ENCODE measurements around the gene ARL13B. TPM values are rescaled to one million over a fixed set of nuclear protein-coding genes. Genes with fewer than 3 reads are reported as not detected.
"Not testable (repeated sequence)": the region's sequence is repeated elsewhere in the genome, so short reads cannot be mapped to it uniquely, and the experiment has no call there.

ARL13B gene
- total RNA-seq, 2 donors from 2014 or later, result 4.4 to 4.7 TPM

GRCh38 chr3:93961026-93961425, 18.9 kb upstream of the ARL13B start:
- no peak for DNase-seq
- no peaks in the 10 kb centered on the region for H3K9me3 ChIP-seq
- no peaks in the 10 kb centered on the region for H3K36me3 ChIP-seq
- intact Hi-C loops (cut with DNase I), result no loop called here
- H3K4me1 ChIP-seq, result no peaks in the 10 kb centered on the region
- no peaks in the 10 kb centered on the region for H3K27me3 ChIP-seq
- no peak overlapping the region for H3K9ac ChIP-seq (ENCODE audit: low read depth in 2 of 2, low read length in 2 of 2)
- no peak for TF ChIP-seq CTCF (IDR thresholded peaks at IDR 0.05)
- H3K4me3 ChIP-seq, result no peak overlapping the region
- H3K27ac ChIP-seq, result no peak overlapping the region

GRCh38 chr3:93961489-93961888, 18.5 kb upstream of the ARL13B start:
- H3K27ac ChIP-seq, result no peak overlapping the region
- intact Hi-C loops (cut with DNase I), result no loop called here
- H3K4me1 ChIP-seq, result no peaks in the 10 kb centered on the region
- TF ChIP-seq CTCF (IDR thresholded peaks at IDR 0.05), result no peak
- H3K4me3 ChIP-seq, result no peak overlapping the region
- H3K36me3 ChIP-seq, result no peaks in the 10 kb centered on the region
- no peaks in the 10 kb centered on the region for H3K27me3 ChIP-seq
- DNase-seq, result no peak
- no peak overlapping the region for H3K9ac ChIP-seq (ENCODE audit: low read depth in 2 of 2, low read length in 2 of 2)
- no peaks in the 10 kb centered on the region for H3K9me3 ChIP-seq

GRCh38 chr3:93962798-93963197, 17.2 kb upstream of the ARL13B start:
- no peak for TF ChIP-seq CTCF (IDR thresholded peaks at IDR 0.05)
- no peak for DNase-seq

GRCh38 chr3:93965106-93965505, 14.8 kb upstream of the ARL13B start:
- H3K9ac ChIP-seq (ENCODE audit: low read depth in 2 of 2, low read length in 2 of 2); DNase-seq; H3K4me3 ChIP-seq; H3K36me3 ChIP-seq; H3K4me1 ChIP-seq; H3K27ac ChIP-seq; H3K27me3 ChIP-seq; H3K9me3 ChIP-seq; intact Hi-C loops (cut with DNase I): not testable (repeated sequence)

More at GRCh38 chr3:93962798-93963197, 17.2 kb upstream of the ARL13B start:
- H3K27me3 ChIP-seq, result no peaks in the 10 kb centered on the region
- H3K9me3 ChIP-seq, result no peaks in the 10 kb centered on the region
- H3K4me1 ChIP-seq, result no peaks in the 10 kb centered on the region
- no peak overlapping the region for H3K27ac ChIP-seq
- H3K36me3 ChIP-seq, result no peaks in the 10 kb centered on the region
- intact Hi-C loops (cut with DNase I), result no loop called here
- H3K9ac ChIP-seq (ENCODE audit: low read depth in 2 of 2, low read length in 2 of 2), result no peak overlapping the region
- H3K4me3 ChIP-seq, result no peak overlapping the region

- H3K9me3 ChIP-seq, result no peaks in the 10 kb centered on the region
- intact Hi-C loops (cut with DNase I), result no loop called here
- no peak for TF ChIP-seq CTCF (IDR thresholded peaks at IDR 0.05)
- no peaks in the 10 kb centered on the region for H3K27me3 ChIP-seq
- no peak overlapping the region for H3K9ac ChIP-seq (ENCODE audit: low read depth in 2 of 2, low read length in 2 of 2)
- no peaks in the 10 kb centered on the region for H3K4me1 ChIP-seq
- H3K27ac ChIP-seq, result no peak overlapping the region
- no peak for DNase-seq
- no peak overlapping the region for H3K4me3 ChIP-seq
- no peaks in the 10 kb centered on the region for H3K36me3 ChIP-seq
Observed at GRCh38 chr3:93969443-93969842, 10.5 kb upstream of the ARL13B start.

- TF ChIP-seq CTCF (IDR thresholded peaks at IDR 0.05), result no peak
- no peak for DNase-seq
- H3K4me1 ChIP-seq, result no peaks in the 10 kb centered on the region
- H3K9me3 ChIP-seq, result no peaks in the 10 kb centered on the region
- H3K27me3 ChIP-seq, result no peaks in the 10 kb centered on the region
- H3K9ac ChIP-seq (ENCODE audit: low read depth in 2 of 2, low read length in 2 of 2), result no peak overlapping the region
- no peaks in the 10 kb centered on the region for H3K36me3 ChIP-seq
- no peak overlapping the region for H3K4me3 ChIP-seq
- H3K27ac ChIP-seq, result no peak overlapping the region
- intact Hi-C loops (cut with DNase I), result no loop called here
Observed at GRCh38 chr3:93969997-93970396, 10.0 kb upstream of the ARL13B start.
